ENCODE measurements around the gene PGM2.

Gene PGM2

GRCh38 chr4:37792241-37792640 is 34.2 kb upstream of the PGM2 start:
- Histone ChIP-seq H3K27ac (ENCODE audit: low read depth, low read length, poor library complexity, severe bottlenecking) (no peak overlapping the region), H3F3A (ENCODE audit: insufficient read depth, low read length) (no peaks in the 10 kb centered on the region), H2AFZ (ENCODE audit: low read length) (no peak overlapping the region), H3K4me3 (ENCODE audit: low read depth, low read length, poor library complexity, severe bottlenecking) (no peak overlapping the region), H3K9me3 (ENCODE audit: low read length) (no peaks in the 10 kb centered on the region), H3K4me2 (ENCODE audit: low read length) (no peak overlapping the region), H3K36me3 (ENCODE audit: insufficient read depth, low read length) (no peaks in the 10 kb centered on the region), H3K4me1 (ENCODE audit: insufficient read depth, low read length, severe bottlenecking) (no peaks in the 10 kb centered on the region), H4K20me1 (ENCODE audit: insufficient read depth, low read length) (no peaks in the 10 kb centered on the region), H3K9me2 (ENCODE audit: low read depth, low read length) (no peaks in the 10 kb centered on the region), H3K27me3 (ENCODE audit: insufficient read depth, low read length) (0 out of 2 replicates have a peak, but pooled peaks cover 3% of the 10 kb centered on the region), H3K79me2 (ENCODE audit: insufficient read depth, low read length) (no peaks in the 10 kb centered on the region), H3K9ac (ENCODE audit: low read length) (no peak overlapping the region)
- TF ChIP-seq CTCF (IDR thresholded peaks at IDR 0.05; ENCODE audit: low read length) (no peak), EZH2 (IDR thresholded peaks at IDR 0.05; ENCODE audit: borderline replicate concordance, low read length) (no peak)

- H3K9ac ChIP-seq (ENCODE audit: low read length): no peak overlapping the region
- H3K4me1 ChIP-seq (ENCODE audit: insufficient read depth, low read length, severe bottlenecking): no peaks in the 10 kb centered on the region
- no peaks in the 10 kb centered on the region for H3F3A ChIP-seq (ENCODE audit: insufficient read depth, low read length)
- TF ChIP-seq EZH2 (IDR thresholded peaks at IDR 0.05; ENCODE audit: borderline replicate concordance, low read length) (no peak), CTCF (IDR thresholded peaks at IDR 0.05; ENCODE audit: low read length) (peak; percentile 53)
- no peaks in the 10 kb centered on the region for H3K9me2 ChIP-seq (ENCODE audit: low read depth, low read length)
- no peaks in the 10 kb centered on the region for H3K9me3 ChIP-seq (ENCODE audit: low read length)
- no peaks in the 10 kb centered on the region for H3K79me2 ChIP-seq (ENCODE audit: insufficient read depth, low read length)
- no peak overlapping the region for H3K27ac ChIP-seq (ENCODE audit: low read depth, low read length, poor library complexity, severe bottlenecking)
- 0 out of 2 replicates have a peak, but pooled peaks cover 3% of the 10 kb centered on the region for H3K27me3 ChIP-seq (ENCODE audit: insufficient read depth, low read length)
- no peak overlapping the region for H2AFZ ChIP-seq (ENCODE audit: low read length)
- H4K20me1 ChIP-seq (ENCODE audit: insufficient read depth, low read length): no peaks in the 10 kb centered on the region
- no peak overlapping the region for H3K4me3 ChIP-seq (ENCODE audit: low read depth, low read length, poor library complexity, severe bottlenecking)
- H3K36me3 ChIP-seq (ENCODE audit: insufficient read depth, low read length): no peaks in the 10 kb centered on the region
- no peak overlapping the region for H3K4me2 ChIP-seq (ENCODE audit: low read length)
These were observed 32.9 kb upstream of the PGM2 start for GRCh38 chr4:37793562-37793961.

GRCh38 chr4:37794056-37794455 is 32.4 kb upstream of the PGM2 start:
- H3K4me1 ChIP-seq (ENCODE audit: insufficient read depth, low read length, severe bottlenecking): no peaks in the 10 kb centered on the region
- no peaks in the 10 kb centered on the region for H3K36me3 ChIP-seq (ENCODE audit: insufficient read depth, low read length)
- no peaks in the 10 kb centered on the region for H3K9me3 ChIP-seq (ENCODE audit: low read length)
- no peak overlapping the region for H2AFZ ChIP-seq (ENCODE audit: low read length)
- H3F3A ChIP-seq (ENCODE audit: insufficient read depth, low read length): no peaks in the 10 kb centered on the region
- no peak overlapping the region for H3K4me2 ChIP-seq (ENCODE audit: low read length)
- H3K27me3 ChIP-seq (ENCODE audit: insufficient read depth, low read length): 0 out of 2 replicates have a peak, but pooled peaks cover 3% of the 10 kb centered on the region
- no peaks in the 10 kb centered on the region for H3K9me2 ChIP-seq (ENCODE audit: low read depth, low read length)
- no peak overlapping the region for H3K4me3 ChIP-seq (ENCODE audit: low read depth, low read length, poor library complexity, severe bottlenecking)
- H3K9ac ChIP-seq (ENCODE audit: low read length): no peak overlapping the region
- TF ChIP-seq EZH2 (IDR thresholded peaks at IDR 0.05; ENCODE audit: borderline replicate concordance, low read length) (no peak), CTCF (IDR thresholded peaks at IDR 0.05; ENCODE audit: low read length) (no peak)
- H3K27ac ChIP-seq (ENCODE audit: low read depth, low read length, poor library complexity, severe bottlenecking): no peak overlapping the region
- no peaks in the 10 kb centered on the region for H4K20me1 ChIP-seq (ENCODE audit: insufficient read depth, low read length)
- H3K79me2 ChIP-seq (ENCODE audit: insufficient read depth, low read length): no peaks in the 10 kb centered on the region

All from OCI-LY1 (cell line).